Right renal pelvis (tissue), 4 donors: Measurements from ENCODE around the gene C1QTNF5. TPM values are rescaled to one million over a fixed set of nuclear protein-coding genes. Genes with fewer than 3 reads are reported as not detected.
A peak's percentile ranks its signal among the peaks of the same experiment; 100 is the strongest.

ENCODE experiments used
- DNase-seq, 4 donors: peaks; one replicate each; pipeline ENCODE4 v3.0.0-alpha.2; 2013; ENCODE audit warnings: low read depth in 4 of 4, low spot score in 3 of 4, missing footprints in 1 of 4
- polyA plus RNA-seq, 4 donors: library from polyadenylated mRNA; unstranded; fragments of 120-200 nt; gene quantifications; one replicate each; pipeline ENCODE4 v1.2.1, GENCODE V29; 2013; ENCODE audit not compliant: insufficient read length in 4 of 4

C1QTNF5 gene
- polyA plus RNA-seq, 4 donors, result 20.6 to 33.6 (median 25.5) TPM

- peak in 1 of 4 donors; percentile 68 for DNase-seq
These were observed 33.4 kb upstream of the C1QTNF5 start for GRCh38 chr11:119373921-119374631.

GRCh38 chr11:119373059-119373920 is 32.6 kb upstream of the C1QTNF5 start:
- DNase-seq, result no peak

GRCh38 chr11:119372260-119373058 is 31.8 kb upstream of the C1QTNF5 start:
- no peak for DNase-seq

- no peak for DNase-seq
These were observed 31.1 kb upstream of the C1QTNF5 start for GRCh38 chr11:119371778-119372182.

GRCh38 chr11:119371067-119371601 is 30.5 kb upstream of the C1QTNF5 start:
- DNase-seq, result no peak

GRCh38 chr11:119370486-119371046 is 29.9 kb upstream of the C1QTNF5 start:
- no peak for DNase-seq

GRCh38 chr11:119369132-119369925 is 28.6 kb upstream of the C1QTNF5 start:
- no peak for DNase-seq

- no peak for DNase-seq
These were observed 27.7 kb upstream of the C1QTNF5 start for GRCh38 chr11:119368121-119369034.

GRCh38 chr11:119367661-119368120 is 27.0 kb upstream of the C1QTNF5 start:
- peak in 1 of 4 donors; percentile 54 for DNase-seq

- DNase-seq, result no peak
These were observed 26.3 kb upstream of the C1QTNF5 start for GRCh38 chr11:119366690-119367620.

- no peak for DNase-seq
These were observed 24.4 kb upstream of the C1QTNF5 start for GRCh38 chr11:119365071-119365591.

GRCh38 chr11:119363851-119364590 is 23.3 kb upstream of the C1QTNF5 start:
- DNase-seq, result no peak

GRCh38 chr11:119363081-119363850 is 22.6 kb upstream of the C1QTNF5 start:
- no peak for DNase-seq

GRCh38 chr11:119362741-119363080 is 22.0 kb upstream of the C1QTNF5 start:
- DNase-seq, result no peak

GRCh38 chr11:119361941-119362725 is 21.4 kb upstream of the C1QTNF5 start:
- no peak for DNase-seq
